Type B pancreatic cell (in vitro differentiated cells): ENCODE data around the gene HIVEP3. TPM values are rescaled to one million over a fixed set of nuclear protein-coding genes. Genes with fewer than 3 reads are reported as not detected.
"Not testable (repeated sequence)": the region's sequence is repeated elsewhere in the genome, so short reads cannot be mapped to it uniquely, and the experiment has no call there.

ENCODE experiments used
- DNase-seq: peaks from one replicate; pipeline ENCODE4 v3.0.0; 2021; ENCODE audit warnings: mixed read lengths; ENCODE audit not compliant: unreplicated experiment; ENCODE audit errors: extremely low spot score
- H3K27ac Mint-ChIP-seq: 2 replicates; pipeline ENCODE4 v1.8.0; 2021; ENCODE audit warnings: mild to moderate bottlenecking, mixed read lengths
- H3K27me3 Mint-ChIP-seq: 2 replicates; pipeline ENCODE4 v1.8.0; 2021; ENCODE audit warnings: mixed read lengths
- H3K36me3 Mint-ChIP-seq: 2 replicates; pipeline ENCODE4 v1.8.0; 2021; ENCODE audit warnings: mixed read lengths
- H3K4me1 Mint-ChIP-seq: one replicate; pipeline ENCODE4 v1.8.0; 2021; ENCODE audit warnings: mixed read lengths; ENCODE audit not compliant: unreplicated experiment
- H3K4me3 Mint-ChIP-seq: 2 replicates; pipeline ENCODE4 v1.8.0; 2021; ENCODE audit warnings: mild to moderate bottlenecking, mixed read lengths
- H3K9me3 Mint-ChIP-seq: 2 replicates; pipeline ENCODE4 v1.8.0; 2021; ENCODE audit warnings: mixed read lengths
- total RNA-seq: library from RNA; stranded (reverse); gene quantifications from 2 replicates; pipeline ENCODE4 v1.2.1, GENCODE V29; 2021; ENCODE audit warnings: low replicate concordance
- TF ChIP-seq, protein P1 (sequence below): fragments of 200-600 bp; sonication (generic); conservative IDR thresholded peaks from 2 replicates; pipeline ENCODE4 v1.5.0; 2021; ENCODE audit warnings: antibody characterized with exemption, mild to moderate bottlenecking

Gene HIVEP3
- total RNA-seq, 1 donor from 2014 or later = 9.2 TPM

DNA sequence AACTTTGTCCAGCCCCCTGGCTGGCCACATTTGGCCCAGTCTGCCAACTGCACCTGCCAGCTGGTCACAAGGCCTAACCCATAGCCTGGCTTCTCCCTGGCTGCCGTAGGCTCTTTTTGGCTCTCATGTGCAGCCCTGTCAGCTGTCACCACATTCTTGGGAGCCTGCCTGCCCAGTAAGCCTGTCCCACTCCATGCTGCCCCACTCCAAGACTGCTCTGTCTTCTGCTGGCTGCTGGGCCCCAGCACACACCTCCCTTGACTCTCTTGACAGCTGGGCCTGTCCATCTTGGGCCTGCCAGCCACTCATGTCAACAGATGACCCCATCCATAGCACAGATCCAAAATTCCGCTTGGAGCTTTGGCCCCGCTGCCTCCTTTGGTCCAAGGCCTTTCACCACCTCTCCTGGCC lies 360.0 kb downstream of the HIVEP3 start:
- Mint-ChIP-seq H3K4me3 (no peak overlapping the region), H3K27me3 (peaks cover 17% of the 10 kb centered on the region), H3K4me1 (no peaks in the 10 kb centered on the region), H3K27ac (no peak overlapping the region), H3K36me3 (peaks cover 4% of the 10 kb centered on the region), H3K9me3 (peaks cover 5% of the 10 kb centered on the region)
- TF ChIP-seq, protein P1, sequence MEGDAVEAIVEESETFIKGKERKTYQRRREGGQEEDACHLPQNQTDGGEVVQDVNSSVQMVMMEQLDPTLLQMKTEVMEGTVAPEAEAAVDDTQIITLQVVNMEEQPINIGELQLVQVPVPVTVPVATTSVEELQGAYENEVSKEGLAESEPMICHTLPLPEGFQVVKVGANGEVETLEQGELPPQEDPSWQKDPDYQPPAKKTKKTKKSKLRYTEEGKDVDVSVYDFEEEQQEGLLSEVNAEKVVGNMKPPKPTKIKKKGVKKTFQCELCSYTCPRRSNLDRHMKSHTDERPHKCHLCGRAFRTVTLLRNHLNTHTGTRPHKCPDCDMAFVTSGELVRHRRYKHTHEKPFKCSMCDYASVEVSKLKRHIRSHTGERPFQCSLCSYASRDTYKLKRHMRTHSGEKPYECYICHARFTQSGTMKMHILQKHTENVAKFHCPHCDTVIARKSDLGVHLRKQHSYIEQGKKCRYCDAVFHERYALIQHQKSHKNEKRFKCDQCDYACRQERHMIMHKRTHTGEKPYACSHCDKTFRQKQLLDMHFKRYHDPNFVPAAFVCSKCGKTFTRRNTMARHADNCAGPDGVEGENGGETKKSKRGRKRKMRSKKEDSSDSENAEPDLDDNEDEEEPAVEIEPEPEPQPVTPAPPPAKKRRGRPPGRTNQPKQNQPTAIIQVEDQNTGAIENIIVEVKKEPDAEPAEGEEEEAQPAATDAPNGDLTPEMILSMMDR = no peak
- DNase-seq = peak; percentile 50

DNA sequence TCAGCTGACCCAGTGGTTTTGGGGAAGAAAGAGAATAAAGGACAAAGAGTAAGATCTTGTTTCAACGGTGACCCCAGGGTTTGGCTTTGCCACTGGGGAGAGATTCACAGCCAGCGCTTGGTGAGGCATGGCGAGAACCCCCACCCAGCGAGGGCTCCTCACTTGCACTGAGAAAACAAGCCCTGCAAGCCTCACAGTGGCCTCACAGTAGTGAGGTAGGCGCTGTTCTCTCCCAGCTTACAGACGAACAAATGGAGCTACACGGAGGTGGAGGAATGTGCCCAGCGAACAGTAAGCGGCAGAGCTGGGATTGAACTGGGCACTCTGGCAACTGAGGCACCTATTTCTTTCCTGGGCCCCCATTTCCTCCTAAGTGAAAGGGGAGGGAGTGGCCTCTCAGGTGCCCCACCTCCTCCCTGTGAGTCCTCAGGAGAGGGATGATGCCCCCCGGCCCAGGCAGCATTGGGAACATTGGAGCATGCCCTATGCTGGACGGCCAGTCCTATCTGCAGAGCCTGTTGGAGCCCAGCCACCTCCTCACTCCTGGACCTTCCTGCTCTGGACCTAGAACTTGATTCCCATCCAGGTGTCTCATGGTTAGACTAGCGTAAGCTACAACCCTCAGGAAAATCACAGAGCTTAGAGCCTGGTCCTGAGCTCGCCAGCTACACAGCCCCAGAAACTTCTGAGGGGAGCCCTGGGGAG lies 360.8 kb downstream of the HIVEP3 start:
- Mint-ChIP-seq H3K9me3 (peaks cover 7% of the 10 kb centered on the region), H3K36me3 (peaks cover 4% of the 10 kb centered on the region), H3K27me3 (peaks cover 21% of the 10 kb centered on the region), H3K27ac (no peak overlapping the region), H3K4me3 (no peak overlapping the region), H3K4me1 (no peaks in the 10 kb centered on the region)
- TF ChIP-seq, protein P1 = no peak
- DNase-seq = peak; percentile 55

DNA sequence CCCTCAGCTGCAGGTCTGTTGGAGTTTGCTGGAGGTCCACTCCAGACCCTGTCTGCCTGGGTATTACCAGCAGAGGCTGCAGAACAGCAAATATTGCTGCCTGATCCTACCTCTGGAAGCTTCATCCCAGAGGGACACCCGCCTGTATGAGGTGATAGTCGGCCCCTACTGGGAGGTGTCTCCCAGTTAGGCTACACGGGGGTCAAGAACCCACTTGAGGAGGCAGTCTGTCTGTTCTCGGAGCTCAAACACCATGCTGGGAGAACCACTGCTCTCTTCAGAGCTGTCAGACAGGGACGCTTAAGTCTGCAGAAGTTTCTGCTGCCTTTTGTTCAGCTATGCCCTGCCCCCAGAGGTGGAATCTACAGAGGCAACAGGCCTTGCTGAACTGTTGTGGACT lies 364.0 kb downstream of the HIVEP3 start:
- H3K4me3 Mint-ChIP-seq, H3K36me3 Mint-ChIP-seq, DNase-seq, H3K4me1 Mint-ChIP-seq, H3K27ac Mint-ChIP-seq: not testable (repeated sequence)
- Mint-ChIP-seq H3K9me3 (peaks cover 15% of the 10 kb centered on the region), H3K27me3 (peaks cover 39% of the 10 kb centered on the region)

DNA sequence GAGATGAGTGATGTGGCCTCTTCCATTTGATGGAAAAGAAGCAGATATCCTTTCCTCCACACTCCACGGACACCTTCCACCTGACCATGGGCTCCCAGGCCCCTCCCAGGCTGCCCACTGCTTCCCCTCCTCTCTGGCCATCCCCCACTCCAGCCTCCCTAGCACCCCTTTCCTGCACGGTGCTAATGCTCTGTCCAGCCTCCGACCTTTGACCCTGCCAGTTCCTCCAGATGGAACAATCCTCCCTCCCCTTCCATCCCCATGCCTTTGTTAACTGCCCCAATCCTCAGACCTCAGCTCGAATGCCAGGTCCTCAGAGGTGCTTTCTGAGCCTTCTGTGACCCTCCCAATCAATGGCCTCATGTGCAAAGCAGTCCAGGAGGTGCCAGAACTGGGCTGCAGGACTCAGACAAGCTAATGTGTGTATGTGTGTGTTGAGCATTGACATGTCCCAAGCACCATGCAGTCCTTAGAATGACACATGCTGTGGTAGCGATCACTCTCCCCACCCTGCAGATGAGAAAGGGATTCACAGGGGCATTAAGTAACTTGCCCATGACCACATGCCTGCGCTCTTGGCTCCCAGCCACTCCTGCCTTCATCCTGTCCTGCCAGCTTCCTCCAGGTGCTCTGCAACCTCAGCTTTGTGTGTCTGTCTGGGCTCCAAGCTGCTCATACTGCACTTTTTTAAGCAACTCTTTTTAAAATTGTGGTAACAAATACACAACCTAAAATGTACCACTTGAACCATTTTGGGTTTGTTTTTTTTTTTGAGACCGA lies 370.8 kb downstream of the HIVEP3 start:
- H3K4me3 Mint-ChIP-seq = no peak overlapping the region
- H3K36me3 Mint-ChIP-seq = no peaks in the 10 kb centered on the region
- peaks cover 22% of the 10 kb centered on the region for H3K27me3 Mint-ChIP-seq
- TF ChIP-seq, protein P1 = no peak
- DNase-seq = no peak
- H3K4me1 Mint-ChIP-seq = no peaks in the 10 kb centered on the region
- no peak overlapping the region for H3K27ac Mint-ChIP-seq
- H3K9me3 Mint-ChIP-seq = peaks cover 9% of the 10 kb centered on the region

DNA sequence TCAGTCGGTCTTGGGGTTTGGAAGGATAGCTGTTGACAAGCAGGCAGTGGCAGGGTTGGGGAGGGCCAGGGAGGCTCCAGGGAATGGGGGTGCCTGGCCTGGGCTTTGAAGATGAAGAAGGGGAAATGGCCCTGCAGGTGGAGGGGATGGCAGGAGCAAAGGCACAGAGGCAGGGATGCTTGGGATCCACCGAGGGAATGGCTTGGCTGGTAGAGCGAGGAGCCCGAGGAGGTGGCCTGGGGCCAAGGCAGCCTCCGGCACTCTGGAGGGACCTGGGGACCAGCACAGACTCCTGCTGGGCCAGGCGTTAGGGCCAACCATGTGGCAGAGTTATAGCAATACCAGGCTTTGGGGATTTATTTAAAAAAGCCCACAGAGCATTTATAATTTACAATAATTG lies 371.4 kb downstream of the HIVEP3 start:
- Mint-ChIP-seq H3K36me3 (no peaks in the 10 kb centered on the region), H3K27ac (no peak overlapping the region), H3K9me3 (peaks cover 5% of the 10 kb centered on the region), H3K4me3 (no peak overlapping the region), H3K4me1 (no peaks in the 10 kb centered on the region), H3K27me3 (peaks cover 17% of the 10 kb centered on the region)
- DNase-seq = no peak
- TF ChIP-seq, protein P1 = no peak

DNA sequence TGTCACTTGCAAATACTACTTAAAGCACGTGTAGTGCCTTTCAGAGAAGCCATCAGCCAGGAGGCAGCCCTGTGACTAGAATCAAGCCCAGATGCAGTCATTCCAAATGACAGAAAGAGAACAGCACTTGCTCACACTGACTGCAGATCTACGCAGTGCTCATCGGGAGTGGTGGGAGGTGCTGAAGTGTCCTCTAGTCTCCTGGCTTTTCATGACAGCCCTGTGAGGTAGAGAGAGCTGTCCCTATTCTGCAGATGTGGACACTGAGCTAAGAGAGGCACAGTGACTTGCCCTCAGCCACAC lies 371.9 kb downstream of the HIVEP3 start:
- no peak for DNase-seq
- no peaks in the 10 kb centered on the region for H3K36me3 Mint-ChIP-seq
- no peak overlapping the region for H3K27ac Mint-ChIP-seq
- TF ChIP-seq, protein P1 = no peak
- H3K9me3 Mint-ChIP-seq = peaks cover 5% of the 10 kb centered on the region
- no peaks in the 10 kb centered on the region for H3K4me1 Mint-ChIP-seq
- no peak overlapping the region for H3K4me3 Mint-ChIP-seq
- H3K27me3 Mint-ChIP-seq = peaks cover 16% of the 10 kb centered on the region
